DND-41 (cell line): ENCODE results near the gene RNF4.

Experiments used
- CTCF ChIP-seq: IDR thresholded peaks from 2 replicates; pipeline ENCODE4 v1.5.1; 2012; ENCODE audit warnings: borderline replicate concordance, low read length, moderate library complexity, mild to moderate bottlenecking; ENCODE audit not compliant: poor library complexity, severe bottlenecking; ENCODE audit errors: extremely low read depth
- EZH2 ChIP-seq: IDR thresholded peaks from 3 replicates; pipeline ENCODE4 v1.6.1; 2012; ENCODE audit warnings: borderline replicate concordance, low read depth, mild to moderate bottlenecking, moderate library complexity, low read length, inconsistent platforms; ENCODE audit not compliant: severe bottlenecking

GRCh38 chr4:2443956-2444740, 24.8 kb upstream of the RNF4 start:
- TF ChIP-seq CTCF (no peak), EZH2 (no peak)
